ENCODE measurements around the gene TPH2.

The TPH2 gene

GRCh38 chr12:71935594-71935993 is 3.1 kb upstream of the TPH2 start:
- ATAC-seq (ENCODE audit: insufficient read depth, low read depth) (no peak), DNase-seq (no peak)
- Histone ChIP-seq H2AFZ (ENCODE audit: low read depth, low read length) (no peak overlapping the region), H4K20me1 (ENCODE audit: insufficient read depth, low read length) (no peaks in the 10 kb centered on the region), H3K9me3 (ENCODE audit: insufficient read depth, low read length, severe bottlenecking) (no peaks in the 10 kb centered on the region), H3K4me2 (ENCODE audit: insufficient read depth, low read length) (no peak overlapping the region), H3K36me3 (ENCODE audit: insufficient read depth, low read length) (no peaks in the 10 kb centered on the region), H3K79me2 (ENCODE audit: insufficient read depth, low read length) (no peaks in the 10 kb centered on the region), H3K27me3 (ENCODE audit: insufficient read depth, low read length, poor library complexity) (no peaks in the 10 kb centered on the region), H3K27ac (ENCODE audit: low read length) (no peak overlapping the region), H3K4me3 (ENCODE audit: low read depth in 1 of 2, low read length in 2 of 2) (no peak overlapping the region), H3K9ac (ENCODE audit: low read depth, low read length) (no peak overlapping the region), H3K4me1 (ENCODE audit: insufficient read depth, low read length) (no peaks in the 10 kb centered on the region)
- no peak for TF ChIP-seq EZH2 (IDR thresholded peaks at IDR 0.05; ENCODE audit: borderline replicate concordance, low read depth, low read length, severe bottlenecking)
- TF ChIP-seq, protein P1, sequence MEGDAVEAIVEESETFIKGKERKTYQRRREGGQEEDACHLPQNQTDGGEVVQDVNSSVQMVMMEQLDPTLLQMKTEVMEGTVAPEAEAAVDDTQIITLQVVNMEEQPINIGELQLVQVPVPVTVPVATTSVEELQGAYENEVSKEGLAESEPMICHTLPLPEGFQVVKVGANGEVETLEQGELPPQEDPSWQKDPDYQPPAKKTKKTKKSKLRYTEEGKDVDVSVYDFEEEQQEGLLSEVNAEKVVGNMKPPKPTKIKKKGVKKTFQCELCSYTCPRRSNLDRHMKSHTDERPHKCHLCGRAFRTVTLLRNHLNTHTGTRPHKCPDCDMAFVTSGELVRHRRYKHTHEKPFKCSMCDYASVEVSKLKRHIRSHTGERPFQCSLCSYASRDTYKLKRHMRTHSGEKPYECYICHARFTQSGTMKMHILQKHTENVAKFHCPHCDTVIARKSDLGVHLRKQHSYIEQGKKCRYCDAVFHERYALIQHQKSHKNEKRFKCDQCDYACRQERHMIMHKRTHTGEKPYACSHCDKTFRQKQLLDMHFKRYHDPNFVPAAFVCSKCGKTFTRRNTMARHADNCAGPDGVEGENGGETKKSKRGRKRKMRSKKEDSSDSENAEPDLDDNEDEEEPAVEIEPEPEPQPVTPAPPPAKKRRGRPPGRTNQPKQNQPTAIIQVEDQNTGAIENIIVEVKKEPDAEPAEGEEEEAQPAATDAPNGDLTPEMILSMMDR (IDR thresholded peaks at IDR 0.05; ENCODE audit: borderline replicate concordance, extremely low read depth, low read length, poor library complexity, severe bottlenecking) = no peak

- Histone ChIP-seq H3K9me3 (ENCODE audit: insufficient read depth, low read length, severe bottlenecking) (no peaks in the 10 kb centered on the region), H3K27me3 (ENCODE audit: insufficient read depth, low read length, poor library complexity) (no peaks in the 10 kb centered on the region)
- no peak for TF ChIP-seq EZH2 (IDR thresholded peaks at IDR 0.05; ENCODE audit: borderline replicate concordance, low read depth, low read length, severe bottlenecking)
- TF ChIP-seq, protein P1 (IDR thresholded peaks at IDR 0.05; ENCODE audit: borderline replicate concordance, extremely low read depth, low read length, poor library complexity, severe bottlenecking) = no peak
Observed at GRCh38 chr12:71940068-71940467, 1.4 kb downstream of the TPH2 start.

GRCh38 chr12:71941174-71941573 is 2.5 kb downstream of the TPH2 start:
- no peak overlapping the region for H3K9ac ChIP-seq (ENCODE audit: low read depth, low read length)
- no peak overlapping the region for H3K27ac ChIP-seq (ENCODE audit: low read length)
- ATAC-seq (ENCODE audit: insufficient read depth, low read depth) (no peak), DNase-seq (no peak)
- no peaks in the 10 kb centered on the region for H3K79me2 ChIP-seq (ENCODE audit: insufficient read depth, low read length)
- H2AFZ ChIP-seq (ENCODE audit: low read depth, low read length) = no peak overlapping the region
- no peaks in the 10 kb centered on the region for H3K9me3 ChIP-seq (ENCODE audit: insufficient read depth, low read length, severe bottlenecking)
- no peak overlapping the region for H3K4me3 ChIP-seq (ENCODE audit: low read depth in 1 of 2, low read length in 2 of 2)
- TF ChIP-seq, protein P1 (IDR thresholded peaks at IDR 0.05; ENCODE audit: borderline replicate concordance, extremely low read depth, low read length, poor library complexity, severe bottlenecking) = no peak
- no peak for TF ChIP-seq EZH2 (IDR thresholded peaks at IDR 0.05; ENCODE audit: borderline replicate concordance, low read depth, low read length, severe bottlenecking)
- no peaks in the 10 kb centered on the region for H3K36me3 ChIP-seq (ENCODE audit: insufficient read depth, low read length)
- no peaks in the 10 kb centered on the region for H4K20me1 ChIP-seq (ENCODE audit: insufficient read depth, low read length)
- H3K4me2 ChIP-seq (ENCODE audit: insufficient read depth, low read length) = no peak overlapping the region
- H3K4me1 ChIP-seq (ENCODE audit: insufficient read depth, low read length) = no peaks in the 10 kb centered on the region
- no peaks in the 10 kb centered on the region for H3K27me3 ChIP-seq (ENCODE audit: insufficient read depth, low read length, poor library complexity)

More at GRCh38 chr12:71940068-71940467, 1.4 kb downstream of the TPH2 start:
- H2AFZ ChIP-seq (ENCODE audit: low read depth, low read length) = no peak overlapping the region
- H3K9ac ChIP-seq (ENCODE audit: low read depth, low read length) = no peak overlapping the region
- DNase-seq (no peak), ATAC-seq (ENCODE audit: insufficient read depth, low read depth) (no peak)
- no peaks in the 10 kb centered on the region for H3K4me1 ChIP-seq (ENCODE audit: insufficient read depth, low read length)
- H3K79me2 ChIP-seq (ENCODE audit: insufficient read depth, low read length) = no peaks in the 10 kb centered on the region
- no peaks in the 10 kb centered on the region for H3K36me3 ChIP-seq (ENCODE audit: insufficient read depth, low read length)
- H4K20me1 ChIP-seq (ENCODE audit: insufficient read depth, low read length) = no peaks in the 10 kb centered on the region
- H3K4me2 ChIP-seq (ENCODE audit: insufficient read depth, low read length) = no peak overlapping the region
- no peak overlapping the region for H3K27ac ChIP-seq (ENCODE audit: low read length)
- H3K4me3 ChIP-seq (ENCODE audit: low read depth in 1 of 2, low read length in 2 of 2) = no peak overlapping the region

DNA sequence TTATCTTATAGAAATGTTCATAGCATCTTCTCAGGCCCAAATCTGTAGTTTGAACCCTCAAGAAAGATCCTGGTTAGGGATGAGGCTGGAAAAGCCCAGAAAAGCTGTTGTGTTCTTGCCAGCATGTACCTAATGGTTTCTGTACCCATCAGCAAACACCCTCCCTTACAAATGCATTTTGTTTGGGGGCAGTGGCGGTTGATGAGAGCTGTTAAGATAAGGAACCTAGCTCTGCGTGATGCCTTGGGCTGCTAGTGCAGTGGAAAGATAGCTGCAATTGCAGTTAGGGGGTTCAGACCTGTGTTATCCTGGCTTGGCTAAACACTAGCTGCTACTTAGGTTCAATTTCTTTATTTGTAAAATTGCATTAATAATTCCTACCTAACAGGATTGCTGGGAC is 3.6 kb downstream of the TPH2 start:
- H3K27ac ChIP-seq (ENCODE audit: low read length) = no peak overlapping the region
- H3K4me2 ChIP-seq (ENCODE audit: insufficient read depth, low read length) = no peak overlapping the region
- H2AFZ ChIP-seq (ENCODE audit: low read depth, low read length) = no peak overlapping the region
- H3K9ac ChIP-seq (ENCODE audit: low read depth, low read length) = no peak overlapping the region
- no peaks in the 10 kb centered on the region for H3K36me3 ChIP-seq (ENCODE audit: insufficient read depth, low read length)
- no peaks in the 10 kb centered on the region for H3K4me1 ChIP-seq (ENCODE audit: insufficient read depth, low read length)
- TF ChIP-seq, protein P1 (IDR thresholded peaks at IDR 0.05; ENCODE audit: borderline replicate concordance, extremely low read depth, low read length, poor library complexity, severe bottlenecking) = no peak
- no peak for TF ChIP-seq EZH2 (IDR thresholded peaks at IDR 0.05; ENCODE audit: borderline replicate concordance, low read depth, low read length, severe bottlenecking)
- H3K9me3 ChIP-seq (ENCODE audit: insufficient read depth, low read length, severe bottlenecking) = no peaks in the 10 kb centered on the region
- no peak for DNase-seq
- no peak overlapping the region for H3K4me3 ChIP-seq (ENCODE audit: low read depth in 1 of 2, low read length in 2 of 2)
- H3K27me3 ChIP-seq (ENCODE audit: insufficient read depth, low read length, poor library complexity) = peaks cover 3% of the 10 kb centered on the region
- no peak for ATAC-seq (ENCODE audit: insufficient read depth, low read depth)
- no peaks in the 10 kb centered on the region for H3K79me2 ChIP-seq (ENCODE audit: insufficient read depth, low read length)
- no peaks in the 10 kb centered on the region for H4K20me1 ChIP-seq (ENCODE audit: insufficient read depth, low read length)

All from DND-41 (cell line).